ENCODE results near the gene MEIOB. TPM values are rescaled to one million over a fixed set of nuclear protein-coding genes. Genes with fewer than 3 reads are reported as not detected.

MEIOB gene
- total RNA-seq, 1 donor = 0.09 TPM

DNA sequence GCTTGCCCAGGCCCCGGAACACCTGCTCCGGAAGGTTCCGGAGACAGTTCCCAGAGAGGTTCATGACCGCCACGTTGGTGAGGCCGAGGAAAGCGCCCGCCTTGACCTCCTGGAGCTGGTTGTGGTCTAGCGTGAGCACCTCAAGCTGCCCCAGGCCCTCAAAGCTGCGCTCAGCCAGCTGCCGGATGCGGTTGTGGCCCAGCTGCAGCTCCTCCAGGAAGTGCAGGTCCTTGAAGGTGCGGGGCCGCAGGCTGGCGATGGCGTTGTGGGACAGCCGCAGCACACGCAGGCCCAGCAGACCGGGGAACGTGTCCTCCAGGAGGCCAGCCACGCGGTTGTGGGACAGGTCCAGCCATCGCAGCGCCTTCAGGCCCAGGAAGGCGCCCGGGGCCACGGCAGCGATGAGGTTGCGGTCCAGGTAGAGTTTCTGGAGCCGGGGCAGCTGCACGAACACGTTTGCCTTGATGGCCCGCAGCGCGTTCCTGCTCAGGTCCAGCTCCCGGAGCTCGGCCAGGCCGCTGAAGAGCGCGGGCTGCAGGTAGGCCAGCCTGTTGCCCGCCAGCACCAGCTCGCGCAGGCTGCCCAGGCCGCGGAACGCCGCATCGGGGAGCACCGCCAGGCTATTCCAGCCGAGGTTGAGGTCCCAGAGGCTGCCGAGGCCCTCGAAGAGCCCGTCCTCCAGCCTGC lies 80.6 kb downstream of the MEIOB start:
- TF ChIP-seq, protein P1, sequence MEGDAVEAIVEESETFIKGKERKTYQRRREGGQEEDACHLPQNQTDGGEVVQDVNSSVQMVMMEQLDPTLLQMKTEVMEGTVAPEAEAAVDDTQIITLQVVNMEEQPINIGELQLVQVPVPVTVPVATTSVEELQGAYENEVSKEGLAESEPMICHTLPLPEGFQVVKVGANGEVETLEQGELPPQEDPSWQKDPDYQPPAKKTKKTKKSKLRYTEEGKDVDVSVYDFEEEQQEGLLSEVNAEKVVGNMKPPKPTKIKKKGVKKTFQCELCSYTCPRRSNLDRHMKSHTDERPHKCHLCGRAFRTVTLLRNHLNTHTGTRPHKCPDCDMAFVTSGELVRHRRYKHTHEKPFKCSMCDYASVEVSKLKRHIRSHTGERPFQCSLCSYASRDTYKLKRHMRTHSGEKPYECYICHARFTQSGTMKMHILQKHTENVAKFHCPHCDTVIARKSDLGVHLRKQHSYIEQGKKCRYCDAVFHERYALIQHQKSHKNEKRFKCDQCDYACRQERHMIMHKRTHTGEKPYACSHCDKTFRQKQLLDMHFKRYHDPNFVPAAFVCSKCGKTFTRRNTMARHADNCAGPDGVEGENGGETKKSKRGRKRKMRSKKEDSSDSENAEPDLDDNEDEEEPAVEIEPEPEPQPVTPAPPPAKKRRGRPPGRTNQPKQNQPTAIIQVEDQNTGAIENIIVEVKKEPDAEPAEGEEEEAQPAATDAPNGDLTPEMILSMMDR (IDR thresholded peaks at IDR 0.05; ENCODE audit: insufficient read depth, low read length) = no peak
- no peak for DNase-seq (ENCODE audit: low read depth)

DNA sequence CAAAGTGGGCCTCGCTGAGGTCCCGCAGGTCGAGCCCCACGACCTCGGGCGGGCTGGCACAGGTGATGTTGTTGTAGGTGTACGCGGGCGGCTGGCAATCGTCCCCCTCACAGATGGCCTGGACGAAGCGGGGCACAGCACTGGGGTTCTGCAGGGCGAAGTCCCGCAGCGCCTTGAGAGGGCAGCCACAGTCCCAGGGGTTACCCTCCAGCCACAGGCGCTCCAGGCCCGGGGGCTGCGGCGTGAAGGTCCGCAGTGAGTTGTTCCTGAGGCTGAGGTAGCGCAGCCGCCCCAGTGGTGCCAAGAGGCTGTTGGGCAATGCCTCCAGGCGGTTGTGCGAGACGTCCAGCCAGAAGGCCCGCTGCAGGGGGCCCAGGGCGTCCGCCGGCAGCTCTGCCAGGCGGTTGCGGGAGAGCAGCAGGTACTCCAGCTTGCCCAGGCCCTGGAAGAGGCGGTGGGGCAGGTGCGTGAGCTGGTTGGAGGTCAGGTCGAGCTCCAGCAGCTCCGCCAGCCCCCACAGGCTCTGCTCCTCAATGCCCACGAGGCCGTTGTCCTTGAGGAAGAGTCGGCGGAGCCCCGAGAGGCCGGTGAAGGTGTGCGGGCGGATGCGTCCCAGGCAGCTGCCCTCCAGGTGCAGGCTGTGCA lies 81.2 kb downstream of the MEIOB start:
- no peak for DNase-seq (ENCODE audit: low read depth)
- TF ChIP-seq, protein P1 (IDR thresholded peaks at IDR 0.05; ENCODE audit: insufficient read depth, low read length) = no peak
- no peak overlapping the region for H3K4me3 ChIP-seq (ENCODE audit: low read depth, low read length)

More for the DNA sequence above, 80.6 kb downstream of the MEIOB start:
- H3K4me3 ChIP-seq (ENCODE audit: low read depth, low read length) = no peak overlapping the region

DNA sequence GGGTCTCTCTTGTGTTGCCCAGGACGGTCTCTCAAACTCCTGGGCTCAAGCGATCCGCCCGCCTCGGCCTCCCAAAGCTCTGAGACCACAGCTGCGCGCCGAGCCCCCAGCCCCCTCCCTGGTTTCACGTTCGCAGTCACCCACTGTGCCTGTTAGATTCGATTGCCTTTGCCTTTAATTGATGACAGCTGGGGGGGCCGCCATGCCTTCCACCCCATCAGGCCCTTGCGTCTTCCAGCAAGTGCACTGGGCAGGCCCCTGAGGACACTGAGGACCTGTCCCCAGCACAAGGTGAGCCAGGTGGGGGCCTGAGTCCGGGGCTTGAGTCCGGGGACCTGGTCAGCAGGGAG lies 81.7 kb downstream of the MEIOB start:
- DNase-seq (ENCODE audit: low read depth) = no peak
- no peak overlapping the region for H3K4me3 ChIP-seq (ENCODE audit: low read depth, low read length)
- TF ChIP-seq, protein P1 (IDR thresholded peaks at IDR 0.05; ENCODE audit: insufficient read depth, low read length) = no peak

DNA sequence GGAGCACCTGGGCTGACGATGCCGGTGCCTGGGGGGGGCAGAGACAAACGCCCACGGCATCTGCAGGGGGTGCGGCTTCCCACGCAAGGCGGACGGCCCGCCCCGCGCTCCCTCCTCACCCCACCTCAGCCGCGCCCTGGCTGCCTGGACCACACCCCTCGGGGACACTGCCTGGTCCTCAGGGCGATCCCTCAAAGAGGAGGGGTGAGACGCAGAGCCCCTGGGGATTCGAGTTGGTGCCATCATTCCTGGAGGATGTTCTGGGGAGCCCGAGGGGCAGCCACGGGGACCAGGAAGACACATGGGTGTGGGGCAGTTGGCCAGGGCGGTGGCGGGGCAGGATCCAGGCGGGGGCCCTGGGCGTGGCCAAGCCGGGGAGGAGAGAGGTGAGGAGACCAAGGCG lies 82.3 kb downstream of the MEIOB start:
- TF ChIP-seq, protein P1 (IDR thresholded peaks at IDR 0.05; ENCODE audit: insufficient read depth, low read length) = no peak
- no peak overlapping the region for H3K4me3 ChIP-seq (ENCODE audit: low read depth, low read length)
- no peak for DNase-seq (ENCODE audit: low read depth)

DNA sequence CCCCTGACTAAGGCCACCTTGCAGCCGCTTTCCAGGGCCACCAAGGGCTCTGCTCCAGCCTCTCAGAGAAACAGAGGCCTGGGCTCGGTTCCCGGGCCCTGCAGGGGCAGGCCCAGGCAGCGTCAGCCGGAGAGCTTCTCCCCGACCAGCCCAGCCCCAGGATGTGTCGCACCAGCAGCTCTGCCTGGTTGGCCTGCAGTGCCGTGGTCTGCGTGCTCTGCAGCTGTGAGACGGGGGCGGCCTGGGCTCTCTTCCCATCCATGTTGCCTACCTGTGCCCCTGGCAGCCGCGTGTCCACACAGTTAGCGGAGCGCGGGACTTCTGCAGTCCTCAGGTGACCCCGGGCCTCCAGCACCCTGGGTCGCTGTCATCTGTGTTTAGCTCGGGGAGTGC lies 83.3 kb downstream of the MEIOB start:
- no peak overlapping the region for H3K4me3 ChIP-seq (ENCODE audit: low read depth, low read length)
- DNase-seq (ENCODE audit: low read depth) = no peak
- TF ChIP-seq, protein P1 (IDR thresholded peaks at IDR 0.05; ENCODE audit: insufficient read depth, low read length) = no peak

DNA sequence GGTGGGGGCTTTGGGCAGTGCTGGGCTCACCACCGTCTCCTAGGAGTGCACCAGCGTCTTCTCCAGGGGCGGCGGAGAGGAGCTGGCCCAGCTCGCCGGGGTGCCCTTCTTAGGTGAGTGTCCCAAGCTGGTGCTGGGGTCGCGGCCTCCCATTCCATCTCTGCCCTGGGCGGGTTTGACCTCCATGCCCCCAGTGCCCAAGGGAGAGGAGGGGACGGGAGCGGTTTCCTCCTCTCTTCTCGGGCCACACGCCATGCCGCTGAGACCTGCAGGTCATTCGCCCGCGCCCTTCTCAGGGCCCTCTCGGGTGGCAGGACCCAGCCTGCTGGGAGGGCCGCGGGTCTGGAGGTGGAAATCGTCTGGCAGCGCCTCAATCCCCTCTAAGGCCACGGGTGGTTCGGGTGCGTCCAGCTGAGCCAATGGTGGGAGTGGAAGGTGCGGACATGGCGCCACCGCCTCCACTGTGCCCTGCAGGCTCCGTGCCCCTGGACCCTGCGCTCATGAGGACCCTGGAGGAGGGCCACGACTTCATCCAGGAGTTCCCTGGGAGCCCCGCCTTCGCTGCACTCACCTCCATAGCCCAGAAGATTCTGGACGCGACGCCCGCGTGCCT lies 83.8 kb downstream of the MEIOB start:
- TF ChIP-seq, protein P1 (IDR thresholded peaks at IDR 0.05; ENCODE audit: insufficient read depth, low read length) = no peak
- H3K4me3 ChIP-seq (ENCODE audit: low read depth, low read length) = no peak overlapping the region
- DNase-seq (ENCODE audit: low read depth) = no peak

Data from fibroblast of the aortic adventitia (primary cell).